GM12875 (cell line): Measurements from ENCODE around the gene AOC2.
"Not testable (repeated sequence)": the region's sequence is repeated elsewhere in the genome, so short reads cannot be mapped to it uniquely, and the experiment has no call there.

Source experiments
- H3K4me3 ChIP-seq: one replicate; pipeline ENCODE4 v1.5.1; 2011; ENCODE audit warnings: low read depth, low read length, control low read depth
- TF ChIP-seq, protein P1 (sequence below): IDR thresholded peaks from 2 replicates; pipeline ENCODE4 v1.5.1; 2011; ENCODE audit warnings: low read depth, mild to moderate bottlenecking, control low read depth, inconsistent platforms, low read length, moderate library complexity, borderline replicate concordance; ENCODE audit not compliant: insufficient read depth

AOC2 gene

DNA sequence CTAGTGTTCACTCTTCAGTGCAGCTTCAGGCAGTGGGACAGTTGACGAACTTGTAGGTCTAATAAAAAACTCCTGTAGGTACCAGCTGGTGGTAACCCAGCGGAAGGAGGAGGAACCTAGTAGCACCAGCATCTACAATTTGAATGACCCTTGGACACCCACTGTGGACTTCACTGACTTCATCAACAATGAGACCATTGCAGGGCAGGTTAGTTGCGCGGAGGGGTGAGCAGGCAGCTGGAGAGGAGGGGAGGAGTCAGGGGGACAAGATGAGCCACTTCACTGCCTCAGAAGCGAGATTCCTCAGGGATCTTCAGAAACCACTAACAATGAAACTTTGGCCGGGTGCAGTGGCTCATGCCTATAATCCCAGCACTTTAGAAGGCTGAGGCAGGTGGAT is 28.9 kb downstream of the AOC2 start:
- TF ChIP-seq, protein P1, sequence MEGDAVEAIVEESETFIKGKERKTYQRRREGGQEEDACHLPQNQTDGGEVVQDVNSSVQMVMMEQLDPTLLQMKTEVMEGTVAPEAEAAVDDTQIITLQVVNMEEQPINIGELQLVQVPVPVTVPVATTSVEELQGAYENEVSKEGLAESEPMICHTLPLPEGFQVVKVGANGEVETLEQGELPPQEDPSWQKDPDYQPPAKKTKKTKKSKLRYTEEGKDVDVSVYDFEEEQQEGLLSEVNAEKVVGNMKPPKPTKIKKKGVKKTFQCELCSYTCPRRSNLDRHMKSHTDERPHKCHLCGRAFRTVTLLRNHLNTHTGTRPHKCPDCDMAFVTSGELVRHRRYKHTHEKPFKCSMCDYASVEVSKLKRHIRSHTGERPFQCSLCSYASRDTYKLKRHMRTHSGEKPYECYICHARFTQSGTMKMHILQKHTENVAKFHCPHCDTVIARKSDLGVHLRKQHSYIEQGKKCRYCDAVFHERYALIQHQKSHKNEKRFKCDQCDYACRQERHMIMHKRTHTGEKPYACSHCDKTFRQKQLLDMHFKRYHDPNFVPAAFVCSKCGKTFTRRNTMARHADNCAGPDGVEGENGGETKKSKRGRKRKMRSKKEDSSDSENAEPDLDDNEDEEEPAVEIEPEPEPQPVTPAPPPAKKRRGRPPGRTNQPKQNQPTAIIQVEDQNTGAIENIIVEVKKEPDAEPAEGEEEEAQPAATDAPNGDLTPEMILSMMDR, result no peak
- no peak overlapping the region for H3K4me3 ChIP-seq

DNA sequence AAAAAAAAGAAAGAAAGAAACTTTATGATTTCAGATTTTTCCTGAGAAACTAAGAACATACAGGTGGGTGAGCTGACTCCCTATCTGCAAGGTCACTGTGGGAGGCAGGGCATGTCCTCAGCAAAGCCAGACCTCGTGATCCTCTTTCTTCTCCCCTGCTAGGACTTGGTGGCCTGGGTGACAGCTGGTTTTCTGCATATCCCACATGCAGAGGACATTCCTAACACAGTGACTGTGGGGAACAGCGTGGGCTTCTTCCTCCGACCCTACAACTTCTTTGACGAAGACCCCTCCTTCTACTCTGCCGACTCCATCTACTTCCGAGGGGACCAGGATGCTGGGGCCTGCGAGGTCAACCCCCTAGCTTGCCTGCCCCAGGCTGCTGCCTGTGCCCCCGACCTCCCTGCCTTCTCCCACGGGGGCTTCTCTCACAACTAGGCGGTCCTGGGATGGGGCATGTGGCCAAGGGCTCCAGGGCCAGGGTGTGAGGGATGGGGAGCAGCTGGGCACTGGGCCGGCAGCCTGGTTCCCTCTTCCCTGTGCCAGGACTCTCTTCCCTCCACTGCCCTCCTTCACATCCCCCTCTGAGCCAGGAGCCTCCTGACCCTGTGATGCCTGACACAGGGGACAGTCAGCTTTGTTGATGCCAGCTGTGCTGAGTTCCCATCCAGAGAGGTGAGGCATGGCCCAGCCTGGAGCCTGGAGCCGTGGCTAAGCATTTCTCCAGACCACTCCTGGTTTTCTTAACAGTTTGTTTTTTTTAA is 29.7 kb downstream of the AOC2 start:
- H3K4me3 ChIP-seq, result not testable (repeated sequence)

GRCh38 chr17:42877037-42877436 is 32.7 kb downstream of the AOC2 start:
- TF ChIP-seq, protein P1, result no peak
- H3K4me3 ChIP-seq, result no peak overlapping the region

GRCh38 chr17:42878123-42878880 is 33.9 kb downstream of the AOC2 start:
- TF ChIP-seq, protein P1, result no peak
- H3K4me3 ChIP-seq, result no peak overlapping the region

GRCh38 chr17:42878924-42879595 is 34.7 kb downstream of the AOC2 start:
- H3K4me3 ChIP-seq, result no peak overlapping the region
- TF ChIP-seq, protein P1, result no peak

DNA sequence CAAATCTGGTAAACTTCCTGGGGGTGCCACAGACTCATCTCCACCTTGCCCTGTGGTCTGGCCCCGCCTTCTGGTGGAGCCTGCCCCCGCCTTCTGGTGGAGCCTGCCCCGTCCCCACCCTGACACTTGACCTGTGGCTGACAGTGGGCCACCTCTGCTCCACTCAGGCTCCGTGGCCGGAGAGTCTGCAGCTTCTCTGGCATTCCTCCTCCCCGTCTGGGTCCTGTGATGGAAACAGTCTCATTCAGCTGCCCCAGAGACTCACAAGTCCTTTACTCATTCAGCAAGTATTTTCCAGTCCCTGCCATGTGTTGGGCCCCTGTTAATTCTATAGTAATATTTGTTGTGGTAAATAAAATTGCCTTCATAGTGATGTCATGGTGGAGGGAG is 35.2 kb downstream of the AOC2 start:
- no peak overlapping the region for H3K4me3 ChIP-seq
- TF ChIP-seq, protein P1, result no peak

GRCh38 chr17:42880776-42881310 is 36.5 kb downstream of the AOC2 start:
- TF ChIP-seq, protein P1, result no peak
- H3K4me3 ChIP-seq, result no peak overlapping the region

GRCh38 chr17:42881706-42882105 is 37.3 kb downstream of the AOC2 start:
- not testable (repeated sequence) for H3K4me3 ChIP-seq
